ENCODE data around the gene SHH. TPM values are rescaled to one million over a fixed set of nuclear protein-coding genes. Genes with fewer than 3 reads are reported as not detected.

Gene SHH
- total RNA-seq, 1 donor from 2014 or later, result 0.07 TPM

DNA sequence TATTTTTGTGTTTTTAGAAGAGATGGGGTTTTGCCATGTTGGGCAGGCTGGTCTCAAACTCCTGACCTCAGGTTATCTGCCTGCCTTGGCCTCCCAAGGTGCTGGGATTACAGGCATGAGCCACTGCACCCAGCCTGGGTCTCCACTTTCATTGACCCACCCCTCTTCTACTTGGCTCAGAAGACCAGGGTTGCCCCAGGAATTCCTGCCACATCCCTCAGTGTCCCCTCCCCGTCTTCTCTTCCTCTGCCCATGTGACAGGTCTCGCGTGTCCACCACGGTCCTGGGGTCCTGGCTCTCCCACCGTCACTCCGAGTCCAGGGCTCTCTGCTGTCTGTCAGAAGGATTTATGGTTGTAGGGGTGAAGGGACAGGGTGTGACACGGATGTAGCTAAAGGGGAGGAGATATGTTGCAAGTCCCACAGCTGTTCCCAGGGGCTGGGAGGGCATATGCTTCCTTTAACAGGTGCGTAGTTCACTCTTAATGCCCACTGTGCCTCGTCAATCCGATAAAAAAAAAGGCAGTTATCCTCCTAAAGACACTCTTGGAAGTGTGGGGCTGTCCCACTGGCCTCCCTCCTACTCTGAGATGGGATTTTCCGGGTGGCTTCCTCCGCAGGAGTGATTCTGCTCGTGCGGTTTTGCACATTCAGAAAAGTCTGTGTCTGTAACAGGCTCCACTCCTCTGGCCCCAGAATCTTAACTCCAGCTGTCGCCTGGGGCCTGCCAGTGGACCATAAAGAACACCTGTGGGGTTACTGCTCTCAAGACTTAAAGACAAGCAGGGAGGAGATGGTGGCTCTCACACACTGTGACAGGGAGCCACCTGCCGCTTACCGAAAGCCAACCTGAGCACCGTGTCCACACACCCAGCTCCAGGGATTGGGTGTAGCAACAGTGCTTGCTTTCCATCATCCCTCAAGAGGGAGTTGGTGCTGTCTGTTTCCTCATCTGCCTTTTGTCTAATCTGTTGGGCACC, 36.7 kb upstream of the SHH start:
- Mint-ChIP-seq H3K27me3 (ENCODE audit: low read depth) (no peaks in the 10 kb centered on the region), H3K4me3 (ENCODE audit: low read depth) (no peak overlapping the region), H3K36me3 (ENCODE audit: low read depth) (no peaks in the 10 kb centered on the region), H3K4me1 (ENCODE audit: low read depth) (no peaks in the 10 kb centered on the region), H3K27ac (no peak overlapping the region), H3K9me3 (no peaks in the 10 kb centered on the region)
- no peak for DNase-seq (ENCODE audit: low spot score)
- intact Hi-C loops (cut with micrococcal nuclease), result no loop called here

- no peaks in the 10 kb centered on the region for H3K36me3 Mint-ChIP-seq (ENCODE audit: low read depth)
- H3K9me3 Mint-ChIP-seq, result no peaks in the 10 kb centered on the region
- H3K27ac Mint-ChIP-seq, result no peak overlapping the region
- intact Hi-C loops (cut with micrococcal nuclease), result no loop called here
- DNase-seq (ENCODE audit: low spot score), result no peak
- no peaks in the 10 kb centered on the region for H3K4me1 Mint-ChIP-seq (ENCODE audit: low read depth)
- no peaks in the 10 kb centered on the region for H3K27me3 Mint-ChIP-seq (ENCODE audit: low read depth)
- H3K4me3 Mint-ChIP-seq (ENCODE audit: low read depth), result no peak overlapping the region
These were observed 35.7 kb upstream of the SHH start for GRCh38 chr7:155847821-155848435.

GRCh38 chr7:155846936-155847335, 34.7 kb upstream of the SHH start:
- Mint-ChIP-seq H3K9me3 (no peaks in the 10 kb centered on the region), H3K27ac (no peak overlapping the region), H3K27me3 (ENCODE audit: low read depth) (no peaks in the 10 kb centered on the region), H3K4me3 (ENCODE audit: low read depth) (no peak overlapping the region), H3K4me1 (ENCODE audit: low read depth) (no peaks in the 10 kb centered on the region), H3K36me3 (ENCODE audit: low read depth) (no peaks in the 10 kb centered on the region)
- intact Hi-C loops (cut with micrococcal nuclease), result no loop called here
- DNase-seq (ENCODE audit: low spot score), result no peak

- no peaks in the 10 kb centered on the region for H3K4me1 Mint-ChIP-seq (ENCODE audit: low read depth)
- H3K27ac Mint-ChIP-seq, result no peak overlapping the region
These were observed 33.9 kb upstream of the SHH start for GRCh38 chr7:155846156-155846555.

DNA sequence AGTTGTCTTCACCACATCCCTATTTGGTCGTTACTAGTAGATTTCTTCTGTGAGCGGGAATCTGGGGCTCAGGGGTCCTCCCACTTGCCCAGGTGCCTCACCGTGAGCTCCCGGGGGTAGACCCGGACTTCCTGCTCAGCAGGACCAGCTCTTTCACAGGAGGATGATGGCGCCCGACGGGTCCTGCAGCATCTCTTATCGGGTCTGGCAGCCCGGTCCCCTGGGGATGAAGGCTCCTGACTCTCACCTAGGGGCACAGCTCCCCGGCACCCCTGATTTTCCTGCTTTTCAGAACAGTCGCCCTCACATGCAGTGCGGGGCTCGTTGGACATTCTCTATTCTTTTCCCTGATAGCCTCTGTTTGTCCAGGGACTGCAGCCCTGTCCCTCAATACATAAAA, 33.0 kb upstream of the SHH start:
- H3K27me3 Mint-ChIP-seq (ENCODE audit: low read depth), result no peaks in the 10 kb centered on the region
- DNase-seq (ENCODE audit: low spot score), result no peak
- no peak overlapping the region for H3K4me3 Mint-ChIP-seq (ENCODE audit: low read depth)
- no peaks in the 10 kb centered on the region for H3K4me1 Mint-ChIP-seq (ENCODE audit: low read depth)
- H3K9me3 Mint-ChIP-seq, result no peaks in the 10 kb centered on the region
- intact Hi-C loops (cut with micrococcal nuclease), result no loop called here
- H3K27ac Mint-ChIP-seq, result no peak overlapping the region
- no peaks in the 10 kb centered on the region for H3K36me3 Mint-ChIP-seq (ENCODE audit: low read depth)

More at GRCh38 chr7:155846156-155846555, 33.9 kb upstream of the SHH start:
- intact Hi-C loops (cut with micrococcal nuclease), result no loop called here
- H3K9me3 Mint-ChIP-seq, result no peaks in the 10 kb centered on the region
- H3K4me3 Mint-ChIP-seq (ENCODE audit: low read depth), result no peak overlapping the region
- no peaks in the 10 kb centered on the region for H3K27me3 Mint-ChIP-seq (ENCODE audit: low read depth)
- DNase-seq (ENCODE audit: low spot score), result no peak
- no peaks in the 10 kb centered on the region for H3K36me3 Mint-ChIP-seq (ENCODE audit: low read depth)

GRCh38 chr7:155844526-155844925, 32.3 kb upstream of the SHH start:
- no peak overlapping the region for H3K4me3 Mint-ChIP-seq (ENCODE audit: low read depth)
- H3K27me3 Mint-ChIP-seq (ENCODE audit: low read depth), result no peaks in the 10 kb centered on the region
- no peaks in the 10 kb centered on the region for H3K4me1 Mint-ChIP-seq (ENCODE audit: low read depth)
- H3K36me3 Mint-ChIP-seq (ENCODE audit: low read depth), result no peaks in the 10 kb centered on the region
- no peaks in the 10 kb centered on the region for H3K9me3 Mint-ChIP-seq
- H3K27ac Mint-ChIP-seq, result no peak overlapping the region
- intact Hi-C loops (cut with micrococcal nuclease), result no loop called here
- DNase-seq (ENCODE audit: low spot score), result no peak

DNA sequence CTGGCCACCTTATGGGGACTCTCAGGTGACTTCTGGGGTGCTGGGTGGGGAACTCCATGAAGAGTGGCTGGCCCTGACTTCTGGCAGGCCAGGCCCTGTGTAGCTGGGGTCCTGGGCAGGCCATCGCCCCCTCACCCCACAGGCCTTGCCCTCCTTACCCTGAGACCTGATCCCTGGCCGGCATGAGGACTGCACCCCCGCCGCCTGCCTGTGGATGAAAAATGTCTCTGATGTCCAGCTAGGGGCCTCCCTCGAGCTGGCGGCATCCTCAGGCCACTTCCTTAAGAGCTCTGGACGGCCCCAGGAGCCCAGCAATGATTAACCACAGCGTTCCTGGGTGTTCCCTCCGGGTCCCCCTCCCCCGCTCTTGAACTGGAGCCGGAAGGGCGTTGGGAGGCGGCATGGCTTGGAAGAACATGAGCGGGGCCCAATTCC, 31.8 kb upstream of the SHH start:
- intact Hi-C loops (cut with micrococcal nuclease), result no loop called here
- Mint-ChIP-seq H3K27me3 (ENCODE audit: low read depth) (no peaks in the 10 kb centered on the region), H3K4me3 (ENCODE audit: low read depth) (no peak overlapping the region), H3K4me1 (ENCODE audit: low read depth) (no peaks in the 10 kb centered on the region), H3K27ac (no peak overlapping the region), H3K9me3 (no peaks in the 10 kb centered on the region), H3K36me3 (ENCODE audit: low read depth) (no peaks in the 10 kb centered on the region)
- DNase-seq (ENCODE audit: low spot score), result no peak

DNA sequence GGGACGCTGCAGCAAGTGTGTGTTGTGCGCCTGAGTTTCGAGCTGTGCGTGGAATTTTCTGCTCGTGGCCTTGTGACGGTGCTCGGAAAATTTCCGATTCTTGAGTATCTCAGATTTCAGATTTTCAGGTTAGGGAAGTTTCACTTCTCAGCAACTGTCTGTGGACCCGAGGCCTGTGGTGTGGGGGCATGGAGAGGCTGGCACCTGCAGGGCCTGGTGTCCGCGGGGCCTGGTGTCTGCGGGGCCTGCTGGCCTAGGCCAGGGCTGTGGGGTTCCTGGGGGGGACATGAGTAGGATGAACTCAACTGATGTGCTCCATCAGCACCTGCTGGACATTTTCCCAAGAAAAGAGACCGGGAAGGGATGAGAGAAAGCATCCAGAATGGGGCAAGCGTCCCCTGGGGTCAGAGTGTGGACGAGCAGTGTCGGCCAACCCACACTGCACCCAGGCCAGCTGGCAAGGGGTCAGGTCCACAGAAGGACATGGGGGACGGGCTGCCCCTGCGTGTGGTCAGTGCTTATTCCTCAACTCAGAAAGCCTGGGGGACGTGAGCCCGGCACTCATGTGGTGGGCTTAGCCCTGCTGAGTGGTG, 31.3 kb upstream of the SHH start:
- H3K27ac Mint-ChIP-seq, result no peak overlapping the region
- no peaks in the 10 kb centered on the region for H3K27me3 Mint-ChIP-seq (ENCODE audit: low read depth)
- no peaks in the 10 kb centered on the region for H3K4me1 Mint-ChIP-seq (ENCODE audit: low read depth)
- DNase-seq (ENCODE audit: low spot score), result no peak
- H3K4me3 Mint-ChIP-seq (ENCODE audit: low read depth), result no peak overlapping the region
- no peaks in the 10 kb centered on the region for H3K36me3 Mint-ChIP-seq (ENCODE audit: low read depth)
- no peaks in the 10 kb centered on the region for H3K9me3 Mint-ChIP-seq
- intact Hi-C loops (cut with micrococcal nuclease), result no loop called here

DNA sequence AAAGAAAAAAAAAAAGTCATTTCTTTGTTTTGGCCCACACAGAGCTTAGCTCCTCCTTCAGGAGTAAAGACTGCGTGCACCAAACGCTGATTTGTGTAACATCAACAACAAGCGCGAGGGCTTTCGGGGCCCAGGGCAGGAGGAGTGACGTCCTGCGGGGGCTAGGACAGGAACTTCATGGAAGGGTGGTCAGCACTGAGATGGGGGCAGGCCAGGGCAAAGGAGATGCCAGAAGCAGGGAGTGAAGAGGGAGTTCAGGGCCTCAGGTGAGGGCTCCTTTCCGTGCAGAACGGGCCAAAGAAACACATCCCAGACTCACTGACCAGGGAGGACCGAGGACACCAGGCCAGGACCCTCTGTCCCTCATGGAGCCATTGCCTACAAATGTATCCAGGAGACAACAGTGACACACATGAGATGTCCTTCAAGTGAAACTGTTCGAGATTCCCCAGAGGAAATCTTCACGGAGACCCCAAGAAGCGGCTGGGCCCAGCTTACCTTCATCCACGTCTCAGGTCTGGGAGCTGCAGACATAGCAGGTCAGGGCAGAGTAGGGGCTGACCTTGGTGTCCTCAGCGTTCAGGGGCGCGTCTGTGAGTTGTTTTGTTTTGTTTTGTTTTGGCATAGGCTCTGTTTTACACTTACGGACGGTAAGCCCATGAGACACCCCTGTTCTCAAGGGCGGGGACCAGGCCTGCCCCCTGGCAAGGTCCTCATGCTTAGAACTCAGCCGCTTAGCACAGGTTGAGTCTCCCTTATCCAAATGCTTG, 30.4 kb upstream of the SHH start:
- H3K4me1 Mint-ChIP-seq (ENCODE audit: low read depth), result no peaks in the 10 kb centered on the region
- intact Hi-C loops (cut with micrococcal nuclease), result no loop called here
- no peak for DNase-seq (ENCODE audit: low spot score)
- H3K4me3 Mint-ChIP-seq (ENCODE audit: low read depth), result no peak overlapping the region
- no peaks in the 10 kb centered on the region for H3K9me3 Mint-ChIP-seq
- H3K27me3 Mint-ChIP-seq (ENCODE audit: low read depth), result no peaks in the 10 kb centered on the region
- H3K27ac Mint-ChIP-seq, result no peak overlapping the region
- H3K36me3 Mint-ChIP-seq (ENCODE audit: low read depth), result no peaks in the 10 kb centered on the region

GRCh38 chr7:155840909-155841308, 28.6 kb upstream of the SHH start:
- H3K9me3 Mint-ChIP-seq, result no peaks in the 10 kb centered on the region
- H3K36me3 Mint-ChIP-seq (ENCODE audit: low read depth), result no peaks in the 10 kb centered on the region
- no peak overlapping the region for H3K27ac Mint-ChIP-seq
- H3K27me3 Mint-ChIP-seq (ENCODE audit: low read depth), result no peaks in the 10 kb centered on the region
- no peaks in the 10 kb centered on the region for H3K4me1 Mint-ChIP-seq (ENCODE audit: low read depth)
- intact Hi-C loops (cut with micrococcal nuclease), result no loop called here
- DNase-seq (ENCODE audit: low spot score), result no peak
- no peak overlapping the region for H3K4me3 Mint-ChIP-seq (ENCODE audit: low read depth)

DNA sequence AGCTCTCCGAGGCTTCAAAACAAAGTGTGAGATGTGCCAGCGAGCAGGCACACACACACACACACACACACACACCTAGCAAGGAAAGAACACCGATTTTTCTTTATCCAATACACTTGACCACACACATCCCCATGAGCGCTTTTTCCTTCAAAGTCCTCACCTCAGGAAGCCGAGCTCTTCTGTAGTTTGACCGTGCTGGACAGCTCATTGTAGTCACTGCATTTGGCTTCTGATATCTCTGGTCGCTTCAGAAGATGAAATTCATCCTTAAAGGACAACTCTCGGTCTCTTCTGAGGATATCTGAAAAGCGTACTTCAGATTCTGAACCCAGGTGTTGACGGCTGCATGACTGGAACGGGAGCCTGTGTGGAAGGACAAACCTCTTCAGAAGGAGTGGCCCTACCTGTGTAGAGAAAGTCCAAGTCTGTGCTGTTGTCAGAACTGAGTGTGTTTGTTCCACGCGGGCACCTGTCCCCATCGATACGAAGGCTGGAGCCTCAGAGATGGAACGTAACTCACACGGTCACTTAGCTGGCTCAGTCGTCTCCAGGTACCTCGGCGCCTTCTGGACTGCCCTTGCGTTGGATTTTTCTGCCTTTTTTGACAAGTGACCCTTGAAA, 28.1 kb upstream of the SHH start:
- Mint-ChIP-seq H3K27me3 (ENCODE audit: low read depth) (no peaks in the 10 kb centered on the region), H3K4me1 (ENCODE audit: low read depth) (no peaks in the 10 kb centered on the region), H3K27ac (no peak overlapping the region), H3K9me3 (no peaks in the 10 kb centered on the region), H3K36me3 (ENCODE audit: low read depth) (no peaks in the 10 kb centered on the region), H3K4me3 (ENCODE audit: low read depth) (no peak overlapping the region)
- no peak for DNase-seq (ENCODE audit: low spot score)
- intact Hi-C loops (cut with micrococcal nuclease), result no loop called here

DNA sequence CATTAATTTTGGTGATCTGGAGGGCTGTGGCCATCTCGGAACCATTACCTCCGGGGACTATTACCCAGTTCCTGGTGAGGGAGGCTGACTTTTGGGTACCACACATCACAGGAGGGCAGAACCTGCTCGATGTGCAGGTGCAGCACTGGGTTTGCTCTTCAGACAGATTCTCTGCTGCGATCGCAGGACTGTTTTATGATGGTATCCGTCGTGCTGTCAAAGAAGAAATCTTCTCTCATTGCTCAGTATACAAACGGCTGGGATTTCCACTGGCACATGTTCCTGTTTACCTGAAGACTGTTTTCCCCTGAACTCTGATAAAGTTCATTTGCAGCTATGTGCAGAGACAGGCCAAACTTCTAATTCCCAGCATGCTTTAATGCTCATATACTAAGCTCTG, 27.2 kb upstream of the SHH start:
- no peak overlapping the region for H3K4me3 Mint-ChIP-seq (ENCODE audit: low read depth)

More for the DNA sequence above, 27.2 kb upstream of the SHH start:
- Mint-ChIP-seq H3K27me3 (ENCODE audit: low read depth) (no peaks in the 10 kb centered on the region), H3K4me1 (ENCODE audit: low read depth) (no peaks in the 10 kb centered on the region), H3K27ac (no peak overlapping the region), H3K9me3 (no peaks in the 10 kb centered on the region), H3K36me3 (ENCODE audit: low read depth) (no peaks in the 10 kb centered on the region)
- DNase-seq (ENCODE audit: low spot score), result no peak
- intact Hi-C loops (cut with micrococcal nuclease), result no loop called here
